Choroid plexus epithelial cell (primary cell): ENCODE measurements around the gene A1BG.
A peak's percentile ranks its signal among the peaks of the same experiment; 100 is the strongest.

Experiments
- DNase-seq: peaks from one replicate; pipeline ENCODE4 v3.0.0-alpha.2; 2010; ENCODE audit warnings: low read depth
- H3K4me3 ChIP-seq: 2 replicates; pipeline ENCODE4 v1.5.1; 2011; ENCODE audit warnings: low read depth, mild to moderate bottlenecking, control low read depth, low read length, moderate library complexity
- CTCF ChIP-seq: conservative IDR thresholded peaks from 2 replicates; pipeline ENCODE4 v1.5.1; 2011; ENCODE audit warnings: low read depth, mild to moderate bottlenecking, control low read depth, inconsistent platforms, low read length, moderate library complexity

A1BG gene

GRCh38 chr19:58330458-58330857 lies 22.8 kb downstream of the A1BG start:
- H3K4me3 ChIP-seq: no peak overlapping the region
- TF ChIP-seq CTCF: no peak
- DNase-seq: peak; percentile 71

DNA sequence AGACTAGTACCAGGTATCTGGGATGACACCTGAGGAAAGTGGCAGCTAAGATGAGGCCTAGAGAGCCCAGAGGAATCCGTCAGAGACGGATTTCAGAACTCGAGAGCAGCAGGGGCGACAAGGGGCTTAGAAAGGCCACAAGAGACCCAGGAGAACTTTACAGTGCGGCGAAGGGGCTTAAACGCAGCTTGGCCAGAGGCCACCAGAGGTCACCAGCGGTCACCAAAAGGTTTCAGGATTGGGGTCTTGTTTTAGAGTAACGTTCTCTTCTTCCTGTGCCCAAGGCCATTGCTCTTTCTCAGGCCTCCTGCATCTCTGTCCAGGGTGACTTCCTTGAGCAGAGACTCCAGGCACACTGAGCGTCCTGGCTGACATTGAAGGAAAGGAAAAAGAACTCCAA lies 24.3 kb downstream of the A1BG start:
- TF ChIP-seq CTCF: no peak
- DNase-seq: no peak
- H3K4me3 ChIP-seq: no peak overlapping the region

DNA sequence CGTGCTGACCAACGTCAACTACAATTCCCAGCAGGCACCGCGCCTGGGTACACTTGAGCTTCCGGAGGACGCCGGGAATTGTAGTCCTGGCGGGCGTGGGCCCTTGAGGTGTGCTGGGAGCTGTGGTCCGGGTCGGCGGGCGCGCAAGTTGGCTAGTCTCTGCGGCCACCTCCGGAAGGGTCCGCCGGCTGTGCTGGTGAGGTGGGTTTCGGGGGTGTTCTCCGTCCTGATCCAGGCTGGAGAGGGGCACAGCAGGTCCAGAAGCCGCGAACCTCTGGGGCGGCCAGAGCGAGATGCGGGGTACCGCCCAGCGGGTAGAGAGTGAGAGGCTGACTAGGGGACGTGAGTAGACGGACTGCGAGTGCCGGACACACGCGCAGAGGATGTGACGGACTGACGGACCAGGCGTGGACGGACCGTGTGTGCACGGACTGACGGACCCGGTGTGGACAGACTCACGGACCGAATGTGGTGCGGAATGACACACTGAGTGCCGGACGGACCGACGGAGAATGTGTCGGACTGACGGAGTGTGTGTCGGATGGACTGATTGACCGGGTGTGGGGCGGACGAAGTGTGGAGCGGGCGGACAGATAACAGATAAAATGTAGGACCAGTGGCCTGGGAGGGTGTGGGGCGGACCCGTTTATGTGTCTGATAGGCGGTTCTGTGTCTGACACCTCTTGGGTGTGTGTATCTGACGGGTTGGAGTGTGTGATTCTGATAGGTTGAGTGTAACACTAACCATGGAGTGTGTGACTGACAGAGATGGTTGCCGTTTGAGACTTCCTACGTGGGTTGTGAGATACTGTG lies 26.2 kb downstream of the A1BG start, which contains the start of gene ZSCAN22:
TSS of gene ZSCAN22 (plus strand) at position 81 of the 813 bp plus-strand sequence. CDS start 7,809 bp downstream, outside the sequence.
- TF ChIP-seq CTCF: no peak
- peak within 1 kb of the TSS; percentile 98 for H3K4me3 ChIP-seq
- DNase-seq: peak; percentile 97

- peak overlapping the region; percentile 98 for H3K4me3 ChIP-seq
- TF ChIP-seq CTCF: no peak
- no peak for DNase-seq
These were observed 26.8 kb downstream of the A1BG start for GRCh38 chr19:58326501-58326913.

- DNase-seq: peak; percentile 25
- TF ChIP-seq CTCF: no peak
- peak overlapping the region; percentile 98 for H3K4me3 ChIP-seq
These were observed 27.8 kb downstream of the A1BG start for GRCh38 chr19:58325311-58326022.

- H3K4me3 ChIP-seq: no peak overlapping the region
- DNase-seq: no peak
- no peak for TF ChIP-seq CTCF
These were observed 34.1 kb downstream of the A1BG start for GRCh38 chr19:58319241-58319640.
